K562 (cell line): Measurements from ENCODE around the gene SHANK1. TPM values are rescaled to one million over a fixed set of nuclear protein-coding genes. Genes with fewer than 3 reads are reported as not detected.

Experiments used
- BACH1 ChIP-seq: fragments of 200-800 bp; sonication (Bioruptor generic); IDR thresholded peaks from 2 replicates; pipeline ENCODE4 v1.6.1; 2016; ENCODE audit warnings: missing genetic modification characterization, missing compliant biosample characterization
- CEBPB ChIP-seq: fragments of 450-650 bp; IDR thresholded peaks from 2 replicates; pipeline ENCODE4 v1.6.1; 2016; ENCODE audit warnings: missing genetic modification characterization, missing compliant biosample characterization
- CEBPG ChIP-seq, 3 experiments: fragments of 200-800 bp in 1 of 3; sonication (Bioruptor generic) in 1 of 3; sonication (generic) in 1 of 3; formaldehyde crosslinking in 1 of 3; IDR thresholded peaks in 2 of 3; conservative IDR thresholded peaks in 1 of 3; 2 replicates each; pipeline versions ENCODE4 v1.6.1 to v1.8.0; 2016 to 2022; ENCODE audit warnings: missing compliant biosample characterization in 2 of 3, missing genetic modification characterization in 2 of 3, mild to moderate bottlenecking in 1 of 3, missing genetic modification reagents in 1 of 3
- HDAC1 ChIP-seq, 2 experiments: fragments of 450-650 bp; IDR thresholded peaks; 2 replicates each; pipeline ENCODE4 v1.6.1; 2016 to 2017; ENCODE audit warnings: inconsistent platforms in 1 of 2, mild to moderate bottlenecking in 1 of 2, moderate library complexity in 1 of 2
- MNT ChIP-seq, 2 experiments: fragments of 450-650 bp; conservative IDR thresholded peaks; 2 replicates each; pipeline ENCODE4 v1.6.1; 2017; ENCODE audit warnings: mild to moderate bottlenecking in 2 of 2, moderate library complexity in 2 of 2
- NFE2L1 ChIP-seq: fragments of 450-650 bp; IDR thresholded peaks from 2 replicates; pipeline ENCODE4 v1.6.1; 2016; ENCODE audit warnings: missing genetic modification characterization, low read depth, mild to moderate bottlenecking, missing compliant biosample characterization, moderate library complexity, borderline replicate concordance
- RAD51 ChIP-seq: fragments of 450-650 bp; IDR thresholded peaks from 2 replicates; pipeline ENCODE4 v1.7.1; 2016; ENCODE audit warnings: low read depth, mild to moderate bottlenecking, borderline replicate concordance
- SMC3 ChIP-seq: conservative IDR thresholded peaks from 2 replicates; pipeline ENCODE4 v1.6.1; 2011; ENCODE audit warnings: low read depth, low read length, improper control_type of control experiment; ENCODE audit not compliant: insufficient read depth
- TGIF2 ChIP-seq: sonication (generic); formaldehyde crosslinking; IDR thresholded peaks from 2 replicates; pipeline ENCODE4 v1.8.1; 2022; ENCODE audit warnings: mild to moderate bottlenecking, missing genetic modification reagents, moderate library complexity
- ZNF184 ChIP-seq: sonication (generic); formaldehyde crosslinking; IDR thresholded peaks from 2 replicates; pipeline ENCODE4 v1.5.0; 2020; ENCODE audit warnings: missing genetic modification reagents
- ZNF316 ChIP-seq: fragments of 450-650 bp; IDR thresholded peaks from 2 replicates; pipeline ENCODE4 v1.6.1; 2016
- ZNF444 ChIP-seq: fragments of 250-450 bp; sonication (Bioruptor Pico); IDR thresholded peaks from 2 replicates; pipeline ENCODE4 v1.4.0; 2020; ENCODE audit warnings: mild to moderate bottlenecking, moderate library complexity
- polyA plus RNA-seq, 8 experiments: library from polyadenylated mRNA; depleted of rRNA in 4 of 8; stranded (reverse) in 5 of 8; unstranded in 3 of 8; fragments of >200 nt; fragmentation: Nextera tagmentation in 2 of 8; fragmentation: Illumina TruSeq in 1 of 8; extraction: Ambion mirVana in 2 of 8; extraction: Trizol in 1 of 8; gene quantifications; 2 replicates each; pipeline versions ENCODE4 v1.2.1 to v1.2.3, GENCODE V29; 2011 to 2014; ENCODE audit warnings: inconsistent platforms in 1 of 8, missing spikeins in 1 of 8
- total RNA-seq, 7 experiments: library from RNA; depleted of rRNA in 6 of 7; stranded (reverse); fragments of >200 nt in 6 of 7; fragmentation: Illumina TruSeq in 2 of 7; extraction: Trizol in 2 of 7; gene quantifications; 2 replicates each; pipeline versions ENCODE4 v1.2.1 to v1.2.3, GENCODE V29; 2011 to 2021; ENCODE audit warnings: low replicate concordance in 1 of 7
- TF ChIP-seq, protein P1 (sequence below): fragments of 250-450 bp; sonication (Bioruptor Pico); IDR thresholded peaks from 2 replicates; pipeline ENCODE4 v1.8.0; 2021; ENCODE audit warnings: moderate library complexity, mild to moderate bottlenecking, inconsistent platforms
- TF ChIP-seq, protein P2 (sequence below): fragments of 450-650 bp; IDR thresholded peaks from 2 replicates; pipeline ENCODE4 v1.6.1; 2018; ENCODE audit not compliant: partially characterized antibody
- TF ChIP-seq, protein P3 (sequence below): sonication (generic); formaldehyde crosslinking; IDR thresholded peaks from 2 replicates; pipeline ENCODE4 v1.8.0; 2022; ENCODE audit warnings: missing genetic modification reagents, mild to moderate bottlenecking, borderline replicate concordance

SHANK1 gene
- total and polyA plus RNA-seq, 9 of the 15 experiments (the other 6 are each of a cell fraction or from before 2014, with no cell fraction given): 0.33 to 1.3 (median 0.55) TPM; not detected in 2

DNA sequence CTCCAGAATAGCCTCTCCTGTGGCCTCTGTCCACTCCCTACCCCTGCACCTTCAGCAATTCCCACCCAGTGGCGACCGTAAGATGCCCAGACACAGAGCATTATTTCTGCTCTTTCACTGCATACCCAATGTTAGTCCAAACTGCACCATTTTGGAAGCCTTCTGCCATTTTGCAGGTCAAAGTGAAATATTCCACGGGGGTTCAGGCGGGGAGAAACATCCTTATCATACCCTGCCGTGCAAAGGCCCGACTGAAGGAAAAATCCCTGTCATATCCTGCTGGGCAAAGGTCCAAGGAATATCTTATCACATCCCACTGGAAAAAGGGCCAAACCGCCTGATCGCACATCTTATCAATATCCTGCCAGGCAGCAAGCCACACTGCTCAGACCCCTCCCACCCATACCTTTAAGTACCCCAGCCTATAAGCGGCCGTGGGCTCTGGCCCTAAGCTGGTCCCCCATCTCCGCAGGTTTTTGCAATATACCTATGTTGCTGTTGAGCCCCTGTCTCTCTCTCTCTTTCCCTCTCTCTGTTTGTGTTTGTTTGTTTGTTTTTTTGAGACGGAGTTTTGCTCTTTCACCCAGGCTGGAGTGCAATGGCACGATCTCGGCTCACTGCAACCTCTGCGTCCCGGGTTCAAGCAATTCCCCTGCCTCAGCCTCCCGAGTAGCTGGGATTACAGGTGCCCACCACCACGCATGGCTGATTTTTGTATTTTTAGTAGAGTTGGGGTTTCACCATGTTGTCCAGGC lies 21.8 kb upstream of the SHANK1 start (continued):
- peak; percentile 38 to 46; a peak in 1 of 4 replicates for TF ChIP-seq HDAC1 (IDR thresholded peaks at IDR 0.05)
- TF ChIP-seq ZNF316: no peak
- TF ChIP-seq ZNF444 (CRISPR knock-in tag): no peak
- no peak for TF ChIP-seq CEBPB (tag)
- no peak for TF ChIP-seq RAD51
- no peak for TF ChIP-seq SMC3
- TF ChIP-seq CEBPG (CRISPR knock-in tag; IDR thresholded peaks at IDR 0.05): no peak
- TF ChIP-seq CEBPG (tag; conservative IDR thresholded peaks at IDR 0.05 in 1 of 2, IDR thresholded peaks at IDR 0.05 in 1 of 2): no peak
- no peak for TF ChIP-seq BACH1 (tag)
- TF ChIP-seq, protein P1, sequence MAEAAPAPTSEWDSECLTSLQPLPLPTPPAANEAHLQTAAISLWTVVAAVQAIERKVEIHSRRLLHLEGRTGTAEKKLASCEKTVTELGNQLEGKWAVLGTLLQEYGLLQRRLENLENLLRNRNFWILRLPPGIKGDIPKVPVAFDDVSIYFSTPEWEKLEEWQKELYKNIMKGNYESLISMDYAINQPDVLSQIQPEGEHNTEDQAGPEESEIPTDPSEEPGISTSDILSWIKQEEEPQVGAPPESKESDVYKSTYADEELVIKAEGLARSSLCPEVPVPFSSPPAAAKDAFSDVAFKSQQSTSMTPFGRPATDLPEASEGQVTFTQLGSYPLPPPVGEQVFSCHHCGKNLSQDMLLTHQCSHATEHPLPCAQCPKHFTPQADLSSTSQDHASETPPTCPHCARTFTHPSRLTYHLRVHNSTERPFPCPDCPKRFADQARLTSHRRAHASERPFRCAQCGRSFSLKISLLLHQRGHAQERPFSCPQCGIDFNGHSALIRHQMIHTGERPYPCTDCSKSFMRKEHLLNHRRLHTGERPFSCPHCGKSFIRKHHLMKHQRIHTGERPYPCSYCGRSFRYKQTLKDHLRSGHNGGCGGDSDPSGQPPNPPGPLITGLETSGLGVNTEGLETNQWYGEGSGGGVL (CRISPR knock-in tag): no peak
- TF ChIP-seq ZNF184 (CRISPR knock-in tag): no peak
- TF ChIP-seq TGIF2 (CRISPR knock-in tag): no peak
- TF ChIP-seq, protein P2, sequence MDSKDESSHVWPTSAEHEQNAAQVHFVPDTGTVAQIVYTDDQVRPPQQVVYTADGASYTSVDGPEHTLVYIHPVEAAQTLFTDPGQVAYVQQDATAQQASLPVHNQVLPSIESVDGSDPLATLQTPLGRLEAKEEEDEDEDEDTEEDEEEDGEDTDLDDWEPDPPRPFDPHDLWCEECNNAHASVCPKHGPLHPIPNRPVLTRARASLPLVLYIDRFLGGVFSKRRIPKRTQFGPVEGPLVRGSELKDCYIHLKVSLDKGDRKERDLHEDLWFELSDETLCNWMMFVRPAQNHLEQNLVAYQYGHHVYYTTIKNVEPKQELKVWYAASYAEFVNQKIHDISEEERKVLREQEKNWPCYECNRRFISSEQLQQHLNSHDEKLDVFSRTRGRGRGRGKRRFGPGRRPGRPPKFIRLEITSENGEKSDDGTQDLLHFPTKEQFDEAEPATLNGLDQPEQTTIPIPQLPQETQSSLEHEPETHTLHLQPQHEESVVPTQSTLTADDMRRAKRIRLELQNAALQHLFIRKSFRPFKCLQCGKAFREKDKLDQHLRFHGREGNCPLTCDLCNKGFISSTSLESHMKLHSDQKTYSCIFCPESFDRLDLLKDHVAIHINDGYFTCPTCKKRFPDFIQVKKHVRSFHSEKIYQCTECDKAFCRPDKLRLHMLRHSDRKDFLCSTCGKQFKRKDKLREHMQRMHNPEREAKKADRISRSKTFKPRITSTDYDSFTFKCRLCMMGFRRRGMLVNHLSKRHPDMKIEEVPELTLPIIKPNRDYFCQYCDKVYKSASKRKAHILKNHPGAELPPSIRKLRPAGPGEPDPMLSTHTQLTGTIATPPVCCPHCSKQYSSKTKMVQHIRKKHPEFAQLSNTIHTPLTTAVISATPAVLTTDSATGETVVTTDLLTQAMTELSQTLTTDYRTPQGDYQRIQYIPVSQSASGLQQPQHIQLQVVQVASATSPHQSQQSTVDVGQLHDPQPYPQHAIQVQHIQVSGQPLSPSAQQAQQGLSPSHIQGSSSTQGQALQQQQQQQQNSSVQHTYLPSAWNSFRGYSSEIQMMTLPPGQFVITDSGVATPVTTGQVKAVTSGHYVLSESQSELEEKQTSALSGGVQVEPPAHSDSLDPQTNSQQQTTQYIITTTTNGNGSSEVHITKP: peak; percentile 37
- no peak for TF ChIP-seq NFE2L1 (tag)
- TF ChIP-seq MNT (conservative IDR thresholded peaks at IDR 0.05): 0 out of 4 replicates have a peak, but pooled peaks of 1 of the 2 experiments have one; percentile 34
- TF ChIP-seq, protein P3, sequence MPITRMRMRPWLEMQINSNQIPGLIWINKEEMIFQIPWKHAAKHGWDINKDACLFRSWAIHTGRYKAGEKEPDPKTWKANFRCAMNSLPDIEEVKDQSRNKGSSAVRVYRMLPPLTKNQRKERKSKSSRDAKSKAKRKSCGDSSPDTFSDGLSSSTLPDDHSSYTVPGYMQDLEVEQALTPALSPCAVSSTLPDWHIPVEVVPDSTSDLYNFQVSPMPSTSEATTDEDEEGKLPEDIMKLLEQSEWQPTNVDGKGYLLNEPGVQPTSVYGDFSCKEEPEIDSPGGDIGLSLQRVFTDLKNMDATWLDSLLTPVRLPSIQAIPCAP: no peak
